IPS-20b (cell line): ENCODE measurements around the gene ZFAND6.

Experiments used
- H3K27ac ChIP-seq: one replicate; pipeline ENCODE4 v1.5.1; 2013; ENCODE audit warnings: low read length
- H3K27me3 ChIP-seq: 2 replicates; pipeline ENCODE4 v1.6.1; 2013; ENCODE audit warnings: mild to moderate bottlenecking, low read length, inconsistent platforms; ENCODE audit not compliant: insufficient read depth
- H3K36me3 ChIP-seq: 2 replicates; pipeline ENCODE4 v1.6.1; 2013; ENCODE audit warnings: low read depth, mild to moderate bottlenecking, inconsistent platforms, low read length, moderate library complexity; ENCODE audit not compliant: insufficient read depth
- H3K4me1 ChIP-seq: 2 replicates; pipeline ENCODE4 v1.6.1; 2013; ENCODE audit warnings: mild to moderate bottlenecking, control low read depth, inconsistent platforms, low read length, moderate library complexity; ENCODE audit not compliant: insufficient read depth
- H3K4me3 ChIP-seq: 2 replicates; pipeline ENCODE4 v1.5.1; 2013; ENCODE audit warnings: mild to moderate bottlenecking, low read length, inconsistent platforms
- H3K9ac ChIP-seq: 2 replicates; pipeline ENCODE4 v1.6.1; 2013; ENCODE audit warnings: low read depth, mild to moderate bottlenecking, inconsistent platforms, low read length, moderate library complexity
- H3K9me3 ChIP-seq: 2 replicates; pipeline ENCODE4 v1.6.1; 2013; ENCODE audit warnings: mild to moderate bottlenecking, low read depth, low read length, inconsistent platforms; ENCODE audit not compliant: insufficient read depth

Gene ZFAND6

GRCh38 chr15:80100247-80100646 lies 40.8 kb downstream of the ZFAND6 start:
- Histone ChIP-seq H3K9me3 (no peaks in the 10 kb centered on the region), H3K27ac (no peak overlapping the region), H3K4me1 (no peaks in the 10 kb centered on the region), H3K36me3 (no peaks in the 10 kb centered on the region), H3K27me3 (no peaks in the 10 kb centered on the region), H3K4me3 (no peak overlapping the region), H3K9ac (no peak overlapping the region)

DNA sequence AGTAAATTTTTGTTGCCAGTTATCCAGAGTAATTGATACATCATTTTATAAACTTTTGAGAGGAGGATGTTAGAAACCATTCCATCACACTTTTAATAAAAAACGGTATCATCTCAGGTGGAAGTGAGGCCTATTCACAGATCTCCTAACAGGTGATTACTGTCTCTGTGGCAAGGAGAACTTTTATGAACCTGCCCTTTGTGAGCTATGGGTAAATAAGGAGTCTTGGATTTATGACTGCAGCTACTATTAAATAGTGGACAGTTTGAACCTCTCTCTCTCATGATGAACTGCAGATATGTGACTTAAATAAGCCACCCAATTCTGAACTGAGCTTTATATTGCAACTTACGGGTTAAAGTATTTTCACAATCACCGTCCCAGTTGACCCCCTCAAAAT lies 45.7 kb downstream of the ZFAND6 start:
- Histone ChIP-seq H3K4me3 (no peak overlapping the region), H3K9ac (no peak overlapping the region), H3K27ac (no peak overlapping the region), H3K4me1 (no peaks in the 10 kb centered on the region), H3K36me3 (no peaks in the 10 kb centered on the region), H3K27me3 (no peaks in the 10 kb centered on the region), H3K9me3 (no peaks in the 10 kb centered on the region)

- H3K9ac ChIP-seq, result no peak overlapping the region
- no peak overlapping the region for H3K27ac ChIP-seq
- H3K4me3 ChIP-seq, result no peak overlapping the region
These were observed 46.1 kb downstream of the ZFAND6 start for GRCh38 chr15:80105595-80105994.

DNA sequence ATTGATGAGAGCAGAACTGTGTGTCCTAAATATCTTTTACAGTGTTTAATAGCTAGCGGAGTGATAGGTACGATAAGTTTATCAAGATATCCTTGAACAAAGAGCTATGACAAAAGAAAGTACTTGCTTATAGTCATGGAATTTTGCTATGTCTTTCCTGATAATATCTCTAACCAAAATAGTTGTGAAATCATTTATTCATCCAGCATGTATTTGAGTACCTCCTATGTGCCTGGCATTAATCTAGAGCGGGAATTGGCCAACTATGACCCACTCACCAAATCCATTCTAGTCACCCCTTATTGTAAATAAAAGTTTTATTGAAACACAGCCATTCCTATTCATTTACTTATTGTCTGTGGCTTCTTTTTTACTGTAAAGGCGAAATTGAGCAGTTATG lies 46.6 kb downstream of the ZFAND6 start:
- no peaks in the 10 kb centered on the region for H3K4me1 ChIP-seq
- H3K27ac ChIP-seq, result no peak overlapping the region
- no peaks in the 10 kb centered on the region for H3K9me3 ChIP-seq
- H3K4me3 ChIP-seq, result no peak overlapping the region
- no peaks in the 10 kb centered on the region for H3K36me3 ChIP-seq
- no peak overlapping the region for H3K9ac ChIP-seq
- no peaks in the 10 kb centered on the region for H3K27me3 ChIP-seq

More at GRCh38 chr15:80105595-80105994, 46.1 kb downstream of the ZFAND6 start:
- Histone ChIP-seq H3K9me3 (no peaks in the 10 kb centered on the region), H3K4me1 (no peaks in the 10 kb centered on the region), H3K27me3 (no peaks in the 10 kb centered on the region), H3K36me3 (no peaks in the 10 kb centered on the region)

DNA sequence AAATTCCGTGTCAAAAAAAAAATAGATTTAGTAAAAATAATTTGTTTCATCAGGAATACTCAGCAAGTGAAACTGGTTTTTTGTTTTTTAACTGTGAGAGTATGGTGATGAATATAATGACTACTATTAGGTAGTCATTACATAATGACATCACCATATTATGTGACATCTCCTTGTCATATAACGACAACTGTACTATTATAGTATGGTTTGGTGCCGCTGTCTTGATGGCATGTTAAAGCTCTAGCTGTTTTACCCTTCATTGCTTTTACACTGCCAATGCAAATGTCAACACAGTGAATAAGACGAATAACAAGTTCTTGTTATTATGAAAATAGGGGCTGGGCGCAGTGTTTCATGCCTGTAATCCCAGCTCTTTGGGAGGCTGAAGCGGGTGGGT lies 47.7 kb downstream of the ZFAND6 start:
- H3K4me3 ChIP-seq, result no peak overlapping the region
- no peaks in the 10 kb centered on the region for H3K27me3 ChIP-seq
- no peak overlapping the region for H3K27ac ChIP-seq
- no peaks in the 10 kb centered on the region for H3K9me3 ChIP-seq
- H3K36me3 ChIP-seq, result no peaks in the 10 kb centered on the region
- no peak overlapping the region for H3K9ac ChIP-seq
- H3K4me1 ChIP-seq, result no peaks in the 10 kb centered on the region

DNA sequence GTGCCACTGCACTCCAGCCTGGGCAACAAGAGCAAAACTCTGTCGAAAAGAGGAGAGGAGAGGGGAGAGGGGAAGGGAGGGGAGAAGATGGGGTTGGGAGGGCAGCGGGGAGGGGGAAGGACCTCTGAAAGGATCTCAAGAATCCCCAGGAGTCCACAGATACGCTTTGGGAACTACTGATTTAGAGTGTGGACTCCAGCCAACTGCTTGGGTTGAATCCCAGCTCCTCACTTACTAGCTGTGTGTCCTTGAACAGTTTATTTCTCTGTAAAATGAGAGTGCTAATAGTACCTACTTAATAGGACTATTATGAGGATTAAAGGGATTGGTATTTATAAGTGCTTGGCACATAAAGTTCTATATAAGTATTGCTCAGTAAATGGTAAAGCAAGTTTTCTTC lies 48.3 kb downstream of the ZFAND6 start:
- Histone ChIP-seq H3K27me3 (no peaks in the 10 kb centered on the region), H3K4me3 (no peak overlapping the region), H3K36me3 (no peaks in the 10 kb centered on the region), H3K9ac (no peak overlapping the region), H3K27ac (no peak overlapping the region), H3K9me3 (no peaks in the 10 kb centered on the region), H3K4me1 (no peaks in the 10 kb centered on the region)

- no peak overlapping the region for H3K4me3 ChIP-seq
- H3K27me3 ChIP-seq, result no peaks in the 10 kb centered on the region
- no peak overlapping the region for H3K27ac ChIP-seq
- H3K9ac ChIP-seq, result no peak overlapping the region
- no peaks in the 10 kb centered on the region for H3K9me3 ChIP-seq
- H3K36me3 ChIP-seq, result no peaks in the 10 kb centered on the region
- peaks cover 5% of the 10 kb centered on the region; the same call in 1 of the 2 replicates for H3K4me1 ChIP-seq
These were observed 49.9 kb downstream of the ZFAND6 start for GRCh38 chr15:80109388-80109787.

DNA sequence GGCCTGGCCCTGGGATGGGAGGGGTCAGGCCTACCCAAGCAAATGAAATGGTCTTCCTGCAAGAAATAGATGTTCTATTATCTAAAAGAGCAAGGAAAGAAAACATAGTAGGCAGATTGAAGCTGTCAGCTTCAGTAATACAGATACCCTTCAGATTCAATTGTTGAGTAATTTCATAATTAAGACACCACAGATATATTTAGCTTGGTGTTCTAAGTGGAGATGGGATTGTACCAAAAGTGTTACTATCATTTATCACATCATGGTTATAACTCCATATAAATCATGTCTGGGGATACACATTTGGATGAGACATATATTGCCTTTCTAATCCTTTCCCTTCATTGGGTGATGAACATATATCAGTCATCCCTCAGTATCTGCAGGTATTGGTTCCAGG lies 51.4 kb downstream of the ZFAND6 start:
- H3K9ac ChIP-seq, result no peak overlapping the region

GRCh38 chr15:80114114-80114513 lies 54.6 kb downstream of the ZFAND6 start:
- Histone ChIP-seq H3K9ac (no peak overlapping the region), H3K4me1 (peaks cover 5% of the 10 kb centered on the region; the same call in 1 of the 2 replicates), H3K27me3 (no peaks in the 10 kb centered on the region), H3K27ac (no peak overlapping the region), H3K9me3 (no peaks in the 10 kb centered on the region), H3K36me3 (no peaks in the 10 kb centered on the region), H3K4me3 (no peak overlapping the region)

More for the DNA sequence above, 51.4 kb downstream of the ZFAND6 start:
- H3K36me3 ChIP-seq, result no peaks in the 10 kb centered on the region
- no peak overlapping the region for H3K27ac ChIP-seq
- peaks cover 5% of the 10 kb centered on the region; the same call in 1 of the 2 replicates for H3K4me1 ChIP-seq
- no peaks in the 10 kb centered on the region for H3K27me3 ChIP-seq
- H3K9me3 ChIP-seq, result no peaks in the 10 kb centered on the region
- H3K4me3 ChIP-seq, result no peak overlapping the region

- H3K9ac ChIP-seq, result no peak overlapping the region
- H3K27me3 ChIP-seq, result no peaks in the 10 kb centered on the region
- no peak overlapping the region for H3K4me3 ChIP-seq
- H3K4me1 ChIP-seq, result peaks cover 5% of the 10 kb centered on the region; the same call in 1 of the 2 replicates
- H3K27ac ChIP-seq, result no peak overlapping the region
- H3K36me3 ChIP-seq, result no peaks in the 10 kb centered on the region; the same call in 1 of the 2 replicates
- H3K9me3 ChIP-seq, result no peaks in the 10 kb centered on the region
These were observed 55.5 kb downstream of the ZFAND6 start for GRCh38 chr15:80115021-80115420.

DNA sequence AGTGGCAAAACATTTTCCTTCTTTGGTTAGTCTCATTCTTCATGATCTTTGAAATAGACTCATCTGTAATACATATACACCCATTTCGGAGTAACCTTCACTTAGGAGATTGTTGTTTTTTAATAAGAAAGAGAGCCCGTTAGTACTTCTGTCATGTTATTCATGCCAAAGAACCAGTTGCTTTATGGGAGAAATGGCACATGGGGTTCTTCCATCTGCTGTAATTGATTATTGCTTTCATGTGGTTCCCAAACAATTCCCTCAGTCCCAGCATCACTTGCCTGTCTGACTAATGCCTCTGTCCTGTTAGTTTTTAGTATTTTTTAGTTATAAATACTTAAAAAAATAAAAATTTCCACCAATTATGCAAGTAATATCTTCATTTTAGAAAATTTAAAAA lies 59.5 kb downstream of the ZFAND6 start:
- Histone ChIP-seq H3K27me3 (no peaks in the 10 kb centered on the region), H3K9ac (no peak overlapping the region), H3K4me3 (no peak overlapping the region), H3K4me1 (peaks cover 4% of the 10 kb centered on the region; the same call in 1 of the 2 replicates), H3K36me3 (peaks cover 35% of the 10 kb centered on the region), H3K9me3 (no peaks in the 10 kb centered on the region), H3K27ac (no peak overlapping the region)

GRCh38 chr15:80120636-80121035 lies 61.2 kb downstream of the ZFAND6 start:
- peaks cover 44% of the 10 kb centered on the region for H3K36me3 ChIP-seq
- H3K4me3 ChIP-seq, result no peak overlapping the region
- no peak overlapping the region for H3K9ac ChIP-seq
- H3K27ac ChIP-seq, result no peak overlapping the region
- H3K9me3 ChIP-seq, result no peaks in the 10 kb centered on the region
- no peaks in the 10 kb centered on the region for H3K27me3 ChIP-seq
- H3K4me1 ChIP-seq, result no peaks in the 10 kb centered on the region

GRCh38 chr15:80121546-80121945 lies 62.1 kb downstream of the ZFAND6 start:
- Histone ChIP-seq H3K27ac (no peak overlapping the region), H3K4me3 (no peak overlapping the region), H3K27me3 (no peaks in the 10 kb centered on the region), H3K4me1 (no peaks in the 10 kb centered on the region), H3K9me3 (no peaks in the 10 kb centered on the region), H3K9ac (no peak overlapping the region), H3K36me3 (peaks cover 53% of the 10 kb centered on the region)
